Endodermal cell (in vitro differentiated cells): ENCODE results near the gene FLNC. TPM values are rescaled to one million over a fixed set of nuclear protein-coding genes. Genes with fewer than 3 reads are reported as not detected.

ENCODE experiments used
- DNase-seq: peaks from one replicate; pipeline ENCODE4 v3.0.0-alpha.2; 2017
- H3K27ac ChIP-seq: 2 replicates; pipeline ENCODE4 v1.5.1; 2013; ENCODE audit warnings: mild to moderate bottlenecking, low read depth, low read length, moderate library complexity
- H3K27me3 ChIP-seq: 2 replicates; pipeline ENCODE4 v1.6.1; 2013; ENCODE audit warnings: mild to moderate bottlenecking, low read length, moderate library complexity; ENCODE audit not compliant: insufficient read depth, control insufficient read depth, poor library complexity, severe bottlenecking
- H3K36me3 ChIP-seq: 2 replicates; pipeline ENCODE4 v1.7.0; 2013; ENCODE audit warnings: mild to moderate bottlenecking, low read length, moderate library complexity; ENCODE audit not compliant: control insufficient read depth, insufficient read depth
- H3K4me1 ChIP-seq: one replicate; pipeline ENCODE4 v1.7.0; 2013; ENCODE audit warnings: low read length; ENCODE audit not compliant: control insufficient read depth, insufficient read depth
- H3K4me3 ChIP-seq: 2 replicates; pipeline ENCODE4 v1.5.1; 2013; ENCODE audit warnings: mild to moderate bottlenecking, low read length, moderate library complexity
- H3K9ac ChIP-seq: 2 replicates; pipeline ENCODE4 v1.6.1; 2013; ENCODE audit warnings: mild to moderate bottlenecking, low read length, moderate library complexity; ENCODE audit not compliant: poor library complexity, severe bottlenecking; ENCODE audit errors: extremely low read depth
- H3K9me3 ChIP-seq: 2 replicates; pipeline ENCODE4 v1.6.1; 2013; ENCODE audit warnings: mild to moderate bottlenecking, low read length, moderate library complexity; ENCODE audit not compliant: control insufficient read depth
- H3K27ac Mint-ChIP-seq: 2 replicates; pipeline ENCODE4 v1.8.0; 2020; ENCODE audit warnings: mixed read lengths
- H3K27me3 Mint-ChIP-seq: 2 replicates; pipeline ENCODE4 v1.8.0; 2021; ENCODE audit warnings: mild to moderate bottlenecking, mixed read lengths; ENCODE audit not compliant: insufficient read depth
- H3K36me3 Mint-ChIP-seq: 2 replicates; pipeline ENCODE4 v1.8.0; 2020; ENCODE audit warnings: low read depth, mixed read lengths
- H3K4me1 Mint-ChIP-seq: 2 replicates; pipeline ENCODE4 v1.8.0; 2020; ENCODE audit warnings: mixed read lengths
- H3K4me3 Mint-ChIP-seq: 2 replicates; pipeline ENCODE4 v1.8.0; 2020; ENCODE audit warnings: mild to moderate bottlenecking, moderate library complexity, mixed read lengths
- H3K9me3 Mint-ChIP-seq: 2 replicates; pipeline ENCODE4 v1.8.0; 2020; ENCODE audit warnings: mild to moderate bottlenecking, mixed read lengths
- CTCF ChIP-seq: fragments of 200-600 bp; sonication (generic); conservative IDR thresholded peaks from 2 replicates; pipeline ENCODE4 v1.5.0; 2021; ENCODE audit warnings: antibody characterized with exemption, mild to moderate bottlenecking
- WGBS, 2 experiments: methylation state at CpG; one replicate each; pipeline versions ENCODE4 v1.1.5 to v1.1.7; 2013; ENCODE audit warnings: missing lambda C conversion rate in 2 of 2, mixed read lengths in 1 of 2; ENCODE audit not compliant: insufficient coverage in 1 of 2, insufficient read length in 1 of 2; 5-methylcytosine and 5-hydroxymethylcytosine counted together
- total RNA-seq, 2 donors: library from RNA; stranded (reverse); fragmentation: NEBNext Ultra II Directional in 1 of 2; extraction: Animal tissue kit (Norgen Biotek cat#: 25700) in 1 of 2; gene quantifications; 2 replicates in 1 of 2; 3 replicates in 1 of 2; pipeline ENCODE4 v1.2.1, GENCODE V29; 2021

Gene FLNC
- total RNA-seq, 2 donors from 2014 or later, result 6.6 to 11.5 TPM

- H3K36me3 ChIP-seq, result no peaks in the 10 kb centered on the region
- H3K4me1 Mint-ChIP-seq, result peaks cover 2% of the 10 kb centered on the region
- TF ChIP-seq CTCF, result no peak
- 95 to 96% methylated on average over 9 of the region's 9 CpGs for WGBS, 2 experiments
- no peaks in the 10 kb centered on the region for H3K9me3 Mint-ChIP-seq
- no peak overlapping the region for H3K27ac Mint-ChIP-seq
- no peak for DNase-seq
- H3K27me3 Mint-ChIP-seq, result no peaks in the 10 kb centered on the region
- H3K9ac ChIP-seq, result no peak overlapping the region
- H3K4me3 Mint-ChIP-seq, result no peak overlapping the region
- H3K9me3 ChIP-seq, result no peaks in the 10 kb centered on the region
- H3K36me3 Mint-ChIP-seq, result peaks cover 42% of the 10 kb centered on the region
- H3K27me3 ChIP-seq, result no peaks in the 10 kb centered on the region
- H3K27ac ChIP-seq, result no peak overlapping the region
- H3K4me1 ChIP-seq, result no peaks in the 10 kb centered on the region
- no peak overlapping the region for H3K4me3 ChIP-seq
Observed at GRCh38 chr7:128801003-128801402, 29.2 kb upstream of the FLNC start.

- H3K9me3 Mint-ChIP-seq, result no peaks in the 10 kb centered on the region
Observed at GRCh38 chr7:128801667-128802418, 28.4 kb upstream of the FLNC start.

GRCh38 chr7:128804484-128804883 lies 25.7 kb upstream of the FLNC start:
- no peaks in the 10 kb centered on the region for H3K27me3 Mint-ChIP-seq
- TF ChIP-seq CTCF, result no peak
- Histone ChIP-seq H3K9ac (no peak overlapping the region), H3K36me3 (peaks cover 13% of the 10 kb centered on the region), H3K9me3 (no peaks in the 10 kb centered on the region), H3K4me1 (no peaks in the 10 kb centered on the region), H3K4me3 (no peak overlapping the region), H3K27ac (no peak overlapping the region), H3K27me3 (no peaks in the 10 kb centered on the region)
- DNase-seq, result peak; percentile 65
- 71 to 76% methylated on average over 4 to 6 of the region's 6 CpGs for WGBS, 2 experiments
- H3K27ac Mint-ChIP-seq, result no peak overlapping the region
- no peak overlapping the region for H3K4me3 Mint-ChIP-seq
- H3K9me3 Mint-ChIP-seq, result no peaks in the 10 kb centered on the region
- H3K4me1 Mint-ChIP-seq, result no peaks in the 10 kb centered on the region
- H3K36me3 Mint-ChIP-seq, result peaks cover 39% of the 10 kb centered on the region

More at GRCh38 chr7:128801667-128802418, 28.4 kb upstream of the FLNC start:
- WGBS, 2 experiments, result 88 to 100% methylated on average over 1 to 2 of the region's 2 CpGs
- Histone ChIP-seq H3K27me3 (no peaks in the 10 kb centered on the region), H3K36me3 (peaks cover 4% of the 10 kb centered on the region), H3K4me1 (no peaks in the 10 kb centered on the region), H3K27ac (no peak overlapping the region), H3K9me3 (no peaks in the 10 kb centered on the region), H3K9ac (no peak overlapping the region), H3K4me3 (no peak overlapping the region)
- Mint-ChIP-seq H3K36me3 (peaks cover 46% of the 10 kb centered on the region), H3K4me3 (no peak overlapping the region), H3K4me1 (peaks cover 2% of the 10 kb centered on the region), H3K27me3 (no peaks in the 10 kb centered on the region), H3K27ac (no peak overlapping the region)
- peak; percentile 18 for DNase-seq
- no peak for TF ChIP-seq CTCF
